ENCODE results near the gene TXNDC11.
A peak's percentile ranks its signal among the peaks of the same experiment; 100 is the strongest.

Gene TXNDC11

GRCh38 chr16:11737713-11738112 is 4.9 kb downstream of the TXNDC11 start:
- Histone ChIP-seq H3K9ac (ENCODE audit: low read length) (no peak overlapping the region), H3K79me2 (ENCODE audit: control insufficient read depth, insufficient read depth, low read length, poor library complexity) (peaks cover 9% of the 10 kb centered on the region), H3K18ac (ENCODE audit: low read length) (no peak overlapping the region), H3K4me1 (ENCODE audit: control insufficient read depth in 1 of 2, insufficient read depth in 2 of 2, low read length in 2 of 2) (peaks cover 0 to 4% of the 10 kb centered on the region in 2 experiments), H2BK120ac (ENCODE audit: insufficient read depth, low read length, poor library complexity) (no peak overlapping the region), H2AFZ (ENCODE audit: insufficient read depth, low read length, poor library complexity) (no peak overlapping the region), H3K79me1 (ENCODE audit: low read length) (peaks cover 7% of the 10 kb centered on the region), H3K23ac (ENCODE audit: low read length) (no peak overlapping the region), H3K9me3 (ENCODE audit: insufficient read depth, low read depth, low read length) (no peaks in the 10 kb centered on the region), H2BK12ac (ENCODE audit: low read length) (no peak overlapping the region), H4K12ac (ENCODE audit: low read depth, low read length) (no peak overlapping the region), H3K36me3 (ENCODE audit: control insufficient read depth in 1 of 2, insufficient read depth in 2 of 2, low read length in 2 of 2) (peaks cover 13 to 20% of the 10 kb centered on the region in 2 experiments), H3K27ac (ENCODE audit: low read depth, low read length) (no peak overlapping the region), H3K14ac (ENCODE audit: low read length) (no peak overlapping the region), H2AK5ac (ENCODE audit: low read length) (no peak overlapping the region), H3K27me3 (ENCODE audit: insufficient read depth, low read length) (no peaks in the 10 kb centered on the region), H3K4me2 (ENCODE audit: low read length) (no peak overlapping the region), H3K4ac (ENCODE audit: low read depth, low read length) (no peak overlapping the region), H4K91ac (ENCODE audit: low read depth, low read length) (no peak overlapping the region), H4K8ac (ENCODE audit: low read depth, low read length) (no peak overlapping the region), H3K4me3 (ENCODE audit: low read depth, low read length) (no peak overlapping the region), H2BK5ac (ENCODE audit: low read depth, low read length, poor library complexity) (no peak overlapping the region)
- DNase-seq = no peak
- no CpG with 5 or more reads among the region's 8 CpGs for WGBS (ENCODE audit: extremely low coverage, insufficient coverage, insufficient read length)

GRCh38 chr16:11736903-11737302 is 5.8 kb downstream of the TXNDC11 start:
- Histone ChIP-seq H3K14ac (ENCODE audit: low read length) (no peak overlapping the region), H2BK120ac (ENCODE audit: insufficient read depth, low read length, poor library complexity) (no peak overlapping the region), H2AFZ (ENCODE audit: insufficient read depth, low read length, poor library complexity) (no peak overlapping the region), H3K18ac (ENCODE audit: low read length) (no peak overlapping the region), H3K36me3 (ENCODE audit: control insufficient read depth in 1 of 2, insufficient read depth in 2 of 2, low read length in 2 of 2) (peaks cover 13 to 24% of the 10 kb centered on the region in 2 experiments), H3K9ac (ENCODE audit: low read length) (no peak overlapping the region), H3K4me3 (ENCODE audit: low read depth, low read length) (no peak overlapping the region), H2AK5ac (ENCODE audit: low read length) (no peak overlapping the region), H3K79me1 (ENCODE audit: low read length) (peaks cover under 1% of the 10 kb centered on the region), H3K9me3 (ENCODE audit: insufficient read depth, low read depth, low read length) (no peaks in the 10 kb centered on the region), H3K23ac (ENCODE audit: low read length) (no peak overlapping the region), H3K4me1 (ENCODE audit: control insufficient read depth in 1 of 2, insufficient read depth in 2 of 2, low read length in 2 of 2) (peaks cover 0 to 4% of the 10 kb centered on the region in 2 experiments), H4K91ac (ENCODE audit: low read depth, low read length) (no peak overlapping the region), H2BK5ac (ENCODE audit: low read depth, low read length, poor library complexity) (no peak overlapping the region), H4K12ac (ENCODE audit: low read depth, low read length) (no peak overlapping the region), H4K8ac (ENCODE audit: low read depth, low read length) (no peak overlapping the region), H3K4ac (ENCODE audit: low read depth, low read length) (no peak overlapping the region), H3K27ac (ENCODE audit: low read depth, low read length) (no peak overlapping the region), H2BK12ac (ENCODE audit: low read length) (no peak overlapping the region), H3K79me2 (ENCODE audit: control insufficient read depth, insufficient read depth, low read length, poor library complexity) (peaks cover 4% of the 10 kb centered on the region), H3K4me2 (ENCODE audit: low read length) (no peak overlapping the region), H3K27me3 (ENCODE audit: insufficient read depth, low read length) (no peaks in the 10 kb centered on the region)
- DNase-seq = no peak
- WGBS (ENCODE audit: extremely low coverage, insufficient coverage, insufficient read length) = no CpG with 5 or more reads among the region's 6 CpGs

DNA sequence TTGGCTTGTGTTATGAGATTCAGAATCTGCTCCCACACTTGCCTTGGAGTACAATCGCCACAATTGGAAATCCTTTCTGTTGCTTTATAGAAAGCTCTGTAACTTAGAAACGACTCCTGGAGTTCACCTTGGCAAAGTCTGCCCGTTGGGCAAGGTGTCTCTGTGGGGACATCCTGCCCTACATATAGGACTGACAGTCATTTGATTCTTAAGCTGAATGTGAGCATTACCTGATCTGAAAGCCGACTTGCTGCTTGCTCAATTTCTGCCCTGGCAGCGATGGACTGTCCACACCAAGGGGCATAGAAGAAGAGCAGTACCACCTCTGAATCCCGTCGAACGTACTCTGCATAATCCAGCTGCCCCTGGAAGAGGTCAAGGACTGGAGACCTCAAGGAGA is 6.9 kb downstream of the TXNDC11 start:
- Histone ChIP-seq H2AFZ (ENCODE audit: insufficient read depth, low read length, poor library complexity) (no peak overlapping the region), H3K23ac (ENCODE audit: low read length) (no peak overlapping the region), H3K79me1 (ENCODE audit: low read length) (no peaks in the 10 kb centered on the region), H2AK5ac (ENCODE audit: low read length) (no peak overlapping the region), H4K8ac (ENCODE audit: low read depth, low read length) (no peak overlapping the region), H3K4me2 (ENCODE audit: low read length) (no peak overlapping the region), H2BK120ac (ENCODE audit: insufficient read depth, low read length, poor library complexity) (no peak overlapping the region), H3K4ac (ENCODE audit: low read depth, low read length) (no peak overlapping the region), H3K4me1 (ENCODE audit: control insufficient read depth in 1 of 2, insufficient read depth in 2 of 2, low read length in 2 of 2) (no peaks in the 10 kb centered on the region), H3K18ac (ENCODE audit: low read length) (peak overlapping the region; percentile 40), H3K79me2 (ENCODE audit: control insufficient read depth, insufficient read depth, low read length, poor library complexity) (no peaks in the 10 kb centered on the region), H3K27me3 (ENCODE audit: insufficient read depth, low read length) (no peaks in the 10 kb centered on the region), H2BK12ac (ENCODE audit: low read length) (no peak overlapping the region), H3K27ac (ENCODE audit: low read depth, low read length) (no peak overlapping the region), H3K9me3 (ENCODE audit: insufficient read depth, low read depth, low read length) (no peaks in the 10 kb centered on the region), H3K9ac (ENCODE audit: low read length) (no peak overlapping the region), H3K4me3 (ENCODE audit: low read depth, low read length) (no peak overlapping the region), H3K14ac (ENCODE audit: low read length) (no peak overlapping the region), H2BK5ac (ENCODE audit: low read depth, low read length, poor library complexity) (no peak overlapping the region), H4K12ac (ENCODE audit: low read depth, low read length) (no peak overlapping the region), H4K91ac (ENCODE audit: low read depth, low read length) (no peak overlapping the region), H3K36me3 (ENCODE audit: control insufficient read depth in 1 of 2, insufficient read depth in 2 of 2, low read length in 2 of 2) (peaks cover 13 to 25% of the 10 kb centered on the region in 2 experiments)
- WGBS (ENCODE audit: extremely low coverage, insufficient coverage, insufficient read length) = no CpG with 5 or more reads among the region's 8 CpGs
- DNase-seq = no peak

GRCh38 chr16:11734653-11735043 is 8.0 kb downstream of the TXNDC11 start:
- no peaks in the 10 kb centered on the region for H3K9me3 ChIP-seq (ENCODE audit: insufficient read depth, low read depth, low read length)
- H2BK12ac ChIP-seq (ENCODE audit: low read length) = no peak overlapping the region
- H3K4me3 ChIP-seq (ENCODE audit: low read depth, low read length) = no peak overlapping the region
- no peak overlapping the region for H4K12ac ChIP-seq (ENCODE audit: low read depth, low read length)
- no peak overlapping the region for H3K23ac ChIP-seq (ENCODE audit: low read length)
- H2BK120ac ChIP-seq (ENCODE audit: insufficient read depth, low read length, poor library complexity) = no peak overlapping the region
- no peak overlapping the region for H3K4ac ChIP-seq (ENCODE audit: low read depth, low read length)
- H2AK5ac ChIP-seq (ENCODE audit: low read length) = no peak overlapping the region
- no peak overlapping the region for H4K91ac ChIP-seq (ENCODE audit: low read depth, low read length)
- H2BK5ac ChIP-seq (ENCODE audit: low read depth, low read length, poor library complexity) = no peak overlapping the region
- H3K9ac ChIP-seq (ENCODE audit: low read length) = no peak overlapping the region
- no peak overlapping the region for H2AFZ ChIP-seq (ENCODE audit: insufficient read depth, low read length, poor library complexity)
- peaks cover 16 to 27% of the 10 kb centered on the region in 2 experiments for H3K36me3 ChIP-seq (ENCODE audit: control insufficient read depth in 1 of 2, insufficient read depth in 2 of 2, low read length in 2 of 2)
- H3K27me3 ChIP-seq (ENCODE audit: insufficient read depth, low read length) = no peaks in the 10 kb centered on the region
- H3K79me1 ChIP-seq (ENCODE audit: low read length) = no peaks in the 10 kb centered on the region
- H3K4me1 ChIP-seq (ENCODE audit: control insufficient read depth in 1 of 2, insufficient read depth in 2 of 2, low read length in 2 of 2) = no peaks in the 10 kb centered on the region
- no CpG with 5 or more reads among the region's 6 CpGs for WGBS (ENCODE audit: extremely low coverage, insufficient coverage, insufficient read length)
- no peak overlapping the region for H3K4me2 ChIP-seq (ENCODE audit: low read length)
- H3K27ac ChIP-seq (ENCODE audit: low read depth, low read length) = no peak overlapping the region
- no peaks in the 10 kb centered on the region for H3K79me2 ChIP-seq (ENCODE audit: control insufficient read depth, insufficient read depth, low read length, poor library complexity)
- no peak overlapping the region for H3K14ac ChIP-seq (ENCODE audit: low read length)
- no peak overlapping the region for H4K8ac ChIP-seq (ENCODE audit: low read depth, low read length)
- H3K18ac ChIP-seq (ENCODE audit: low read length) = no peak overlapping the region
- DNase-seq = no peak
